Ishikawa (cell line): ENCODE measurements around the gene KRT38.

Experiments used
- CEBPB ChIP-seq: IDR thresholded peaks from 2 replicates; pipeline ENCODE4 v1.6.1; 2012
- EP300 ChIP-seq: IDR thresholded peaks from 2 replicates; pipeline ENCODE4 v1.6.1; 2012; ENCODE audit warnings: borderline replicate concordance
- FOXM1 ChIP-seq: IDR thresholded peaks from 2 replicates; pipeline ENCODE4 v1.6.1; 2012; ENCODE audit warnings: low read depth, borderline replicate concordance
- MAX ChIP-seq: IDR thresholded peaks from 2 replicates; pipeline ENCODE4 v1.6.1; 2012
- NFIC ChIP-seq: IDR thresholded peaks from 2 replicates; pipeline ENCODE4 v1.6.1; 2012
- REST ChIP-seq: IDR thresholded peaks from 2 replicates; pipeline ENCODE4 v1.6.1; 2012; ENCODE audit warnings: low read depth, mild to moderate bottlenecking
- TAF1 ChIP-seq: IDR thresholded peaks from 2 replicates; pipeline ENCODE4 v1.6.1; 2012; ENCODE audit warnings: low read depth, mild to moderate bottlenecking
- TCF12 ChIP-seq: IDR thresholded peaks from 2 replicates; pipeline ENCODE4 v1.6.1; 2012; ENCODE audit warnings: low read depth
- YY1 ChIP-seq: IDR thresholded peaks from 2 replicates; pipeline ENCODE4 v1.6.1; 2012; ENCODE audit warnings: low read depth
- ZBTB7A ChIP-seq: IDR thresholded peaks from 2 replicates; pipeline ENCODE4 v1.6.1; 2012; ENCODE audit warnings: low read depth

- TF ChIP-seq FOXM1 (no peak), EP300 (no peak), CEBPB (no peak), MAX (no peak), ZBTB7A (no peak), TAF1 (no peak), TCF12 (no peak), YY1 (no peak), REST (no peak), NFIC (no peak)
Observed at GRCh38 chr17:41411072-41411840, 29.5 kb downstream of the KRT38 start.
